HEK293 (cell line): Measurements from ENCODE around the gene CCDC73.

Experiments
- CTCF ChIA-PET: fragments of 350-600 bp; formaldehyde crosslinking; extraction: SDS; loops from one replicate; lab custom pipeline; 2021; ENCODE audit warnings: antibody characterized with exemption; lab: Yijun Ruan, JAX
- POLR2A ChIA-PET: fragments of 300-600 bp; formaldehyde crosslinking; extraction: SDS; loops from one replicate; lab custom pipeline; 2020; ENCODE audit warnings: antibody characterized with exemption, inconsistent platforms; lab: Yijun Ruan, JAX
- H3K27ac ChIP-seq: fragments of 200-500 bp; sonication (Bioruptor generic); 2 replicates; pipeline ENCODE4 v1.5.1; 2014; ENCODE audit warnings: low read depth, low read length, control low read depth, inconsistent platforms; ENCODE audit errors: extremely low read depth
- H3K36me3 ChIP-seq, 2 experiments: fragments of 200-500 bp in 1 of 2; sonication (Bioruptor generic) in 1 of 2; 1 replicate in 1 of 2; 2 replicates in 1 of 2; pipeline ENCODE4 v1.5.1; 2014 to 2017; ENCODE audit warnings: inconsistent platforms in 2 of 2, low read length in 2 of 2; ENCODE audit not compliant: control insufficient read depth in 2 of 2, insufficient read depth in 1 of 2
- H3K4me1 ChIP-seq: fragments of 200-500 bp; sonication (Bioruptor generic); 2 replicates; pipeline ENCODE4 v1.5.1; 2014; ENCODE audit warnings: mild to moderate bottlenecking, low read length, inconsistent platforms; ENCODE audit not compliant: control insufficient read depth, insufficient read depth
- H3K4me3 ChIP-seq: 2 replicates; pipeline ENCODE4 v1.5.1; 2011; ENCODE audit warnings: low read depth, mild to moderate bottlenecking, control low read depth, low read length, moderate library complexity
- H3K9me3 ChIP-seq: fragments of 200-500 bp; sonication (Bioruptor generic); 2 replicates; pipeline ENCODE4 v1.5.1; 2014; ENCODE audit warnings: low read depth, low read length, inconsistent platforms; ENCODE audit not compliant: control insufficient read depth, insufficient read depth
- GLI4 ChIP-seq: fragments of 450-650 bp; formaldehyde crosslinking; IDR thresholded peaks from 2 replicates; pipeline ENCODE4 v1.5.1; 2016; ENCODE audit warnings: missing biosample characterization, missing genetic modification characterization
- ZBTB17 ChIP-seq: fragments of 450-650 bp; formaldehyde crosslinking; IDR thresholded peaks from 2 replicates; pipeline ENCODE4 v1.5.1; 2016; ENCODE audit warnings: missing biosample characterization, missing genetic modification characterization
- ZNF302 ChIP-seq: fragments of 450-650 bp; formaldehyde crosslinking; IDR thresholded peaks from 2 replicates; pipeline ENCODE4 v1.5.1; 2016; ENCODE audit warnings: missing biosample characterization, missing genetic modification characterization, low read depth
- ZNF416 ChIP-seq: fragments of 450-650 bp; formaldehyde crosslinking; IDR thresholded peaks from 2 replicates; pipeline ENCODE4 v1.5.1; 2016; ENCODE audit warnings: missing biosample characterization, missing genetic modification characterization
- ZNF501 ChIP-seq: fragments of 450-650 bp; formaldehyde crosslinking; IDR thresholded peaks from 2 replicates; pipeline ENCODE4 v1.5.1; 2016; ENCODE audit warnings: missing biosample characterization, missing genetic modification characterization
- ZNF514 ChIP-seq: fragments of 450-650 bp; formaldehyde crosslinking; IDR thresholded peaks from 2 replicates; pipeline ENCODE4 v1.5.1; 2016; ENCODE audit warnings: missing biosample characterization, missing genetic modification characterization
- ZNF658 ChIP-seq: fragments of 450-650 bp; formaldehyde crosslinking; IDR thresholded peaks from 2 replicates; pipeline ENCODE4; 2016; ENCODE audit warnings: missing biosample characterization, missing genetic modification characterization
- ZNF670 ChIP-seq: fragments of 450-650 bp; formaldehyde crosslinking; IDR thresholded peaks from 2 replicates; pipeline ENCODE4 v1.5.1; 2016; ENCODE audit warnings: missing biosample characterization, missing genetic modification characterization, low read depth
- ZNF791 ChIP-seq: fragments of 450-650 bp; formaldehyde crosslinking; IDR thresholded peaks from 2 replicates; pipeline ENCODE4 v1.5.1; 2016; ENCODE audit warnings: missing biosample characterization, missing genetic modification characterization
- ZXDB ChIP-seq: fragments of 450-650 bp; formaldehyde crosslinking; IDR thresholded peaks from 2 replicates; pipeline ENCODE4 v1.5.1; 2016; ENCODE audit warnings: missing biosample characterization, missing genetic modification characterization
- TF ChIP-seq, protein P1 (sequence below): fragments of 450-650 bp; formaldehyde crosslinking; conservative IDR thresholded peaks from 2 replicates; pipeline ENCODE4 v1.5.1; 2016; ENCODE audit warnings: low read depth, missing biosample characterization, missing genetic modification characterization
- TF ChIP-seq, protein P2 (sequence below): fragments of 450-650 bp; formaldehyde crosslinking; IDR thresholded peaks from 2 replicates; pipeline ENCODE4 v1.5.0; 2017; ENCODE audit warnings: missing biosample characterization, missing genetic modification characterization, borderline replicate concordance
- TF ChIP-seq, protein P3 (sequence below): fragments of 450-650 bp; formaldehyde crosslinking; IDR thresholded peaks from 2 replicates; pipeline ENCODE4 v1.5.1; 2016; ENCODE audit warnings: missing biosample characterization, missing genetic modification characterization
- TF ChIP-seq, protein P4 (sequence below): sonication (generic); formaldehyde crosslinking; IDR thresholded peaks from 2 replicates; pipeline ENCODE4 v1.8.1; 2022; ENCODE audit warnings: mild to moderate bottlenecking, moderate library complexity, missing genetic modification reagents
- TF ChIP-seq, protein P5 (sequence below): fragments of 450-650 bp; formaldehyde crosslinking; IDR thresholded peaks from 2 replicates; pipeline ENCODE4 v1.5.1; 2017; ENCODE audit warnings: missing biosample characterization, missing genetic modification characterization
- TF ChIP-seq, protein P6 (sequence below): fragments of 450-650 bp; formaldehyde crosslinking; IDR thresholded peaks from 2 replicates; pipeline ENCODE4 v1.5.1; 2016; ENCODE audit warnings: missing biosample characterization, missing genetic modification characterization, low read depth
- TF ChIP-seq, protein P7 (sequence below): fragments of 450-650 bp; formaldehyde crosslinking; conservative IDR thresholded peaks from 2 replicates; pipeline ENCODE4 v1.5.1; 2016; ENCODE audit warnings: low read depth, missing biosample characterization, missing genetic modification characterization

Gene CCDC73

DNA sequence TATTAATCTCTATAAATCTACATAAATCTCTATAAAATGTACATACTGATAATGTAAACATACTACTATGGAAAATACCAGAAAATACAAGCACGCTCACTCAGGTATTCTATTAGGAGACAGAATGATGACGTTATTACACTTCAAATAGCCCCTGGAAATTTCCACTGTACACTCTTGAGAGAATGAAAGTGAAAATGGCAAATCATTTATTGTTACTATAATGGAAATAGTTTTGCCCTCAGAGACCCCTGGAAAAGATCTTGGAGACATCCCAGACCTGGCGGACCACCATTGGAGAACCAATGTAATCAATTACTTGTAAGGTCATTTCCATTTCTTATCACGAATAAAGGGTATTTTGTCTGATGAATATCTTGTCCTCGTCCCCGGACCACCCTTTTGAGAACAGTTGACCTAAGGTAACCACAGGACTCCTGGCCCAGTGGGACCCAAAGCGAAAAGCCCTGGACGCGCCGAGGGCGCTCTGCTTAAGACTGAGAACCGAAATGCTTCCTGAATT lies 34.8 kb upstream of the CCDC73 start:
- Histone ChIP-seq H3K36me3 (peaks cover 0 to 16% of the 10 kb centered on the region in 2 experiments; a peak in 1 of 3 replicates), H3K4me1 (no peaks in the 10 kb centered on the region), H3K27ac (peak overlapping the region; percentile 79; the same call in 1 of the 2 replicates), H3K4me3 (peak overlapping the region; percentile 72), H3K9me3 (no peaks in the 10 kb centered on the region)
- CTCF ChIA-PET = no interaction called here
- POLR2A ChIA-PET = interaction anchor here (1.9 kb wide), 1 partner anchor 9 kb away, joined by 6 read pairs; no protein-coding TSS in a partner anchor
- peak; percentile 39; the same call in 1 of the 2 replicates for TF ChIP-seq ZXDB (tag by site-specific recombination)
- TF ChIP-seq, protein P1, sequence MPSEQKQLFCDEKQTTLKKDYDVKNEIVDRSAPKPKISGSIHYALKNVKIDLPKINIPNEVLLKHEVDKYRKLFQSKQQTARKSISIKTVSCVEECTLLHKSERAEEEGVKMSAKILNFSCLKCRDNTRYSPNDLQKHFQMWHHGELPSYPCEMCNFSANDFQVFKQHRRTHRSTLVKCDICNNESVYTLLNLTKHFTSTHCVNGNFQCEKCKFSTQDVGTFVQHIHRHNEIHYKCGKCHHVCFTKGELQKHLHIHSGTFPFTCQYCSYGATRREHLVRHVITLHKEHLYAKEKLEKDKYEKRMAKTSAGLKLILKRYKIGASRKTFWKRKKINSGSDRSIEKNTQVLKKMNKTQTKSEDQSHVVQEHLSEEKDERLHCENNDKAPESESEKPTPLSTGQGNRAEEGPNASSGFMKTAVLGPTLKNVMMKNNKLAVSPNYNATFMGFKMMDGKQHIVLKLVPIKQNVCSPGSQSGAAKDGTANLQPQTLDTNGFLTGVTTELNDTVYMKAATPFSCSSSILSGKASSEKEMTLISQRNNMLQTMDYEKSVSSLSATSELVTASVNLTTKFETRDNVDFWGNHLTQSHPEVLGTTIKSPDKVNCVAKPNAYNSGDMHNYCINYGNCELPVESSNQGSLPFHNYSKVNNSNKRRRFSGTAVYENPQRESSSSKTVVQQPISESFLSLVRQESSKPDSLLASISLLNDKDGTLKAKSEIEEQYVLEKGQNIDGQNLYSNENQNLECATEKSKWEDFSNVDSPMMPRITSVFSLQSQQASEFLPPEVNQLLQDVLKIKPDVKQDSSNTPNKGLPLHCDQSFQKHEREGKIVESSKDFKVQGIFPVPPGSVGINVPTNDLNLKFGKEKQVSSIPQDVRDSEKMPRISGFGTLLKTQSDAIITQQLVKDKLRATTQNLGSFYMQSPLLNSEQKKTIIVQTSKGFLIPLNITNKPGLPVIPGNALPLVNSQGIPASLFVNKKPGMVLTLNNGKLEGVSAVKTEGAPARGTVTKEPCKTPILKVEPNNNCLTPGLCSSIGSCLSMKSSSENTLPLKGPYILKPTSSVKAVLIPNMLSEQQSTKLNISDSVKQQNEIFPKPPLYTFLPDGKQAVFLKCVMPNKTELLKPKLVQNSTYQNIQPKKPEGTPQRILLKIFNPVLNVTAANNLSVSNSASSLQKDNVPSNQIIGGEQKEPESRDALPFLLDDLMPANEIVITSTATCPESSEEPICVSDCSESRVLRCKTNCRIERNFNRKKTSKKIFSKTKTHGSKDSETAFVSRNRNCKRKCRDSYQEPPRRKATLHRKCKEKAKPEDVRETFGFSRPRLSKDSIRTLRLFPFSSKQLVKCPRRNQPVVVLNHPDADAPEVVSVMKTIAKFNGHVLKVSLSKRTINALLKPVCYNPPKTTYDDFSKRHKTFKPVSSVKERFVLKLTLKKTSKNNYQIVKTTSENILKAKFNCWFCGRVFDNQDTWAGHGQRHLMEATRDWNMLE = no peak
- TF ChIP-seq ZNF416 (tag by site-specific recombination) = no peak
- no peak for TF ChIP-seq ZNF658 (tag by site-specific recombination)
- TF ChIP-seq ZNF514 (tag by site-specific recombination) = no peak
- TF ChIP-seq, protein P2, sequence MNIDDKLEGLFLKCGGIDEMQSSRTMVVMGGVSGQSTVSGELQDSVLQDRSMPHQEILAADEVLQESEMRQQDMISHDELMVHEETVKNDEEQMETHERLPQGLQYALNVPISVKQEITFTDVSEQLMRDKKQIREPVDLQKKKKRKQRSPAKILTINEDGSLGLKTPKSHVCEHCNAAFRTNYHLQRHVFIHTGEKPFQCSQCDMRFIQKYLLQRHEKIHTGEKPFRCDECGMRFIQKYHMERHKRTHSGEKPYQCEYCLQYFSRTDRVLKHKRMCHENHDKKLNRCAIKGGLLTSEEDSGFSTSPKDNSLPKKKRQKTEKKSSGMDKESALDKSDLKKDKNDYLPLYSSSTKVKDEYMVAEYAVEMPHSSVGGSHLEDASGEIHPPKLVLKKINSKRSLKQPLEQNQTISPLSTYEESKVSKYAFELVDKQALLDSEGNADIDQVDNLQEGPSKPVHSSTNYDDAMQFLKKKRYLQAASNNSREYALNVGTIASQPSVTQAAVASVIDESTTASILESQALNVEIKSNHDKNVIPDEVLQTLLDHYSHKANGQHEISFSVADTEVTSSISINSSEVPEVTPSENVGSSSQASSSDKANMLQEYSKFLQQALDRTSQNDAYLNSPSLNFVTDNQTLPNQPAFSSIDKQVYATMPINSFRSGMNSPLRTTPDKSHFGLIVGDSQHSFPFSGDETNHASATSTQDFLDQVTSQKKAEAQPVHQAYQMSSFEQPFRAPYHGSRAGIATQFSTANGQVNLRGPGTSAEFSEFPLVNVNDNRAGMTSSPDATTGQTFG (tag by site-specific recombination) = no peak
- no peak for TF ChIP-seq ZNF302
- TF ChIP-seq, protein P3, sequence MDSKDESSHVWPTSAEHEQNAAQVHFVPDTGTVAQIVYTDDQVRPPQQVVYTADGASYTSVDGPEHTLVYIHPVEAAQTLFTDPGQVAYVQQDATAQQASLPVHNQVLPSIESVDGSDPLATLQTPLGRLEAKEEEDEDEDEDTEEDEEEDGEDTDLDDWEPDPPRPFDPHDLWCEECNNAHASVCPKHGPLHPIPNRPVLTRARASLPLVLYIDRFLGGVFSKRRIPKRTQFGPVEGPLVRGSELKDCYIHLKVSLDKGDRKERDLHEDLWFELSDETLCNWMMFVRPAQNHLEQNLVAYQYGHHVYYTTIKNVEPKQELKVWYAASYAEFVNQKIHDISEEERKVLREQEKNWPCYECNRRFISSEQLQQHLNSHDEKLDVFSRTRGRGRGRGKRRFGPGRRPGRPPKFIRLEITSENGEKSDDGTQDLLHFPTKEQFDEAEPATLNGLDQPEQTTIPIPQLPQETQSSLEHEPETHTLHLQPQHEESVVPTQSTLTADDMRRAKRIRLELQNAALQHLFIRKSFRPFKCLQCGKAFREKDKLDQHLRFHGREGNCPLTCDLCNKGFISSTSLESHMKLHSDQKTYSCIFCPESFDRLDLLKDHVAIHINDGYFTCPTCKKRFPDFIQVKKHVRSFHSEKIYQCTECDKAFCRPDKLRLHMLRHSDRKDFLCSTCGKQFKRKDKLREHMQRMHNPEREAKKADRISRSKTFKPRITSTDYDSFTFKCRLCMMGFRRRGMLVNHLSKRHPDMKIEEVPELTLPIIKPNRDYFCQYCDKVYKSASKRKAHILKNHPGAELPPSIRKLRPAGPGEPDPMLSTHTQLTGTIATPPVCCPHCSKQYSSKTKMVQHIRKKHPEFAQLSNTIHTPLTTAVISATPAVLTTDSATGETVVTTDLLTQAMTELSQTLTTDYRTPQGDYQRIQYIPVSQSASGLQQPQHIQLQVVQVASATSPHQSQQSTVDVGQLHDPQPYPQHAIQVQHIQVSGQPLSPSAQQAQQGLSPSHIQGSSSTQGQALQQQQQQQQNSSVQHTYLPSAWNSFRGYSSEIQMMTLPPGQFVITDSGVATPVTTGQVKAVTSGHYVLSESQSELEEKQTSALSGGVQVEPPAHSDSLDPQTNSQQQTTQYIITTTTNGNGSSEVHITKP (tag by site-specific recombination) = no peak; the same call in 1 of the 2 replicates
- no peak for TF ChIP-seq ZNF791 (tag by site-specific recombination)
- no peak for TF ChIP-seq ZNF501 (tag by site-specific recombination)
- TF ChIP-seq, protein P4, sequence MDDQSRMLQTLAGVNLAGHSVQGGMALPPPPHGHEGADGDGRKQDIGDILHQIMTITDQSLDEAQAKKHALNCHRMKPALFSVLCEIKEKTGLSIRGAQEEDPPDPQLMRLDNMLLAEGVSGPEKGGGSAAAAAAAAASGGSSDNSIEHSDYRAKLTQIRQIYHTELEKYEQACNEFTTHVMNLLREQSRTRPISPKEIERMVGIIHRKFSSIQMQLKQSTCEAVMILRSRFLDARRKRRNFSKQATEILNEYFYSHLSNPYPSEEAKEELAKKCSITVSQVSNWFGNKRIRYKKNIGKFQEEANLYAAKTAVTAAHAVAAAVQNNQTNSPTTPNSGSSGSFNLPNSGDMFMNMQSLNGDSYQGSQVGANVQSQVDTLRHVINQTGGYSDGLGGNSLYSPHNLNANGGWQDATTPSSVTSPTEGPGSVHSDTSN (CRISPR knock-in tag) = no peak
- TF ChIP-seq, protein P5, sequence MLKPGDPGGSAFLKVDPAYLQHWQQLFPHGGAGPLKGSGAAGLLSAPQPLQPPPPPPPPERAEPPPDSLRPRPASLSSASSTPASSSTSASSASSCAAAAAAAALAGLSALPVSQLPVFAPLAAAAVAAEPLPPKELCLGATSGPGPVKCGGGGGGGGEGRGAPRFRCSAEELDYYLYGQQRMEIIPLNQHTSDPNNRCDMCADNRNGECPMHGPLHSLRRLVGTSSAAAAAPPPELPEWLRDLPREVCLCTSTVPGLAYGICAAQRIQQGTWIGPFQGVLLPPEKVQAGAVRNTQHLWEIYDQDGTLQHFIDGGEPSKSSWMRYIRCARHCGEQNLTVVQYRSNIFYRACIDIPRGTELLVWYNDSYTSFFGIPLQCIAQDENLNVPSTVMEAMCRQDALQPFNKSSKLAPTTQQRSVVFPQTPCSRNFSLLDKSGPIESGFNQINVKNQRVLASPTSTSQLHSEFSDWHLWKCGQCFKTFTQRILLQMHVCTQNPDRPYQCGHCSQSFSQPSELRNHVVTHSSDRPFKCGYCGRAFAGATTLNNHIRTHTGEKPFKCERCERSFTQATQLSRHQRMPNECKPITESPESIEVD (tag by site-specific recombination) = no peak
- TF ChIP-seq GLI4 (tag by site-specific recombination) = no peak
- TF ChIP-seq ZBTB17 (tag by site-specific recombination) = peak; percentile 96
- TF ChIP-seq, protein P6, sequence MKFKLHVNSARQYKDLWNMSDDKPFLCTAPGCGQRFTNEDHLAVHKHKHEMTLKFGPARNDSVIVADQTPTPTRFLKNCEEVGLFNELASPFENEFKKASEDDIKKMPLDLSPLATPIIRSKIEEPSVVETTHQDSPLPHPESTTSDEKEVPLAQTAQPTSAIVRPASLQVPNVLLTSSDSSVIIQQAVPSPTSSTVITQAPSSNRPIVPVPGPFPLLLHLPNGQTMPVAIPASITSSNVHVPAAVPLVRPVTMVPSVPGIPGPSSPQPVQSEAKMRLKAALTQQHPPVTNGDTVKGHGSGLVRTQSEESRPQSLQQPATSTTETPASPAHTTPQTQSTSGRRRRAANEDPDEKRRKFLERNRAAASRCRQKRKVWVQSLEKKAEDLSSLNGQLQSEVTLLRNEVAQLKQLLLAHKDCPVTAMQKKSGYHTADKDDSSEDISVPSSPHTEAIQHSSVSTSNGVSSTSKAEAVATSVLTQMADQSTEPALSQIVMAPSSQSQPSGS (tag by site-specific recombination) = no peak
- TF ChIP-seq ZNF670 (tag by site-specific recombination) = no peak
- TF ChIP-seq, protein P7, sequence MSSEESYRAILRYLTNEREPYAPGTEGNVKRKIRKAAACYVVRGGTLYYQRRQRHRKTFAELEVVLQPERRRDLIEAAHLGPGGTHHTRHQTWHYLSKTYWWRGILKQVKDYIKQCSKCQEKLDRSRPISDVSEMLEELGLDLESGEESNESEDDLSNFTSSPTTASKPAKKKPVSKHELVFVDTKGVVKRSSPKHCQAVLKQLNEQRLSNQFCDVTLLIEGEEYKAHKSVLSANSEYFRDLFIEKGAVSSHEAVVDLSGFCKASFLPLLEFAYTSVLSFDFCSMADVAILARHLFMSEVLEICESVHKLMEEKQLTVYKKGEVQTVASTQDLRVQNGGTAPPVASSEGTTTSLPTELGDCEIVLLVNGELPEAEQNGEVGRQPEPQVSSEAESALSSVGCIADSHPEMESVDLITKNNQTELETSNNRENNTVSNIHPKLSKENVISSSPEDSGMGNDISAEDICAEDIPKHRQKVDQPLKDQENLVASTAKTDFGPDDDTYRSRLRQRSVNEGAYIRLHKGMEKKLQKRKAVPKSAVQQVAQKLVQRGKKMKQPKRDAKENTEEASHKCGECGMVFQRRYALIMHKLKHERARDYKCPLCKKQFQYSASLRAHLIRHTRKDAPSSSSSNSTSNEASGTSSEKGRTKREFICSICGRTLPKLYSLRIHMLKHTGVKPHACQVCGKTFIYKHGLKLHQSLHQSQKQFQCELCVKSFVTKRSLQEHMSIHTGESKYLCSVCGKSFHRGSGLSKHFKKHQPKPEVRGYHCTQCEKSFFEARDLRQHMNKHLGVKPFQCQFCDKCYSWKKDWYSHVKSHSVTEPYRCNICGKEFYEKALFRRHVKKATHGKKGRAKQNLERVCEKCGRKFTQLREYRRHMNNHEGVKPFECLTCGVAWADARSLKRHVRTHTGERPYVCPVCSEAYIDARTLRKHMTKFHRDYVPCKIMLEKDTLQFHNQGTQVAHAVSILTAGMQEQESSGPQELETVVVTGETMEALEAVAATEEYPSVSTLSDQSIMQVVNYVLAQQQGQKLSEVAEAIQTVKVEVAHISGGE (tag by site-specific recombination) = no peak
